Adipose tissue (tissue), 3 donors: Measurements from ENCODE around the gene CSMD2. TPM values are rescaled to one million over a fixed set of nuclear protein-coding genes. Genes with fewer than 3 reads are reported as not detected.
"Not testable (repeated sequence)": the region's sequence is repeated elsewhere in the genome, so short reads cannot be mapped to it uniquely, and the experiment has no call there.

Source experiments
- H3K27ac ChIP-seq: one replicate; pipeline ENCODE4 v1.5.1; 2013; ENCODE audit warnings: low read depth, low read length
- WGBS, 3 donors: extraction: QIAGEN DNeasy Blood & Tissue Kit; methylation state at CpG; one replicate each; pipeline ENCODE4 v1.1.7; 2013; 5-methylcytosine and 5-hydroxymethylcytosine counted together
- polyA plus RNA-seq, 3 donors: library from polyadenylated mRNA; stranded (reverse); fragments of 200-250 nt; gene quantifications; one replicate each; pipeline ENCODE4 v1.2.3, GENCODE V29; 2013
- donor health status: healthy with polysubstance abuse.
- donor health status: Bipolar disorder and iron deficiency.
- donor health status: healthy.

The CSMD2 gene
- under 1 TPM; under 0.01 to 0.21 (median 0.07) TPM for polyA plus RNA-seq

DNA sequence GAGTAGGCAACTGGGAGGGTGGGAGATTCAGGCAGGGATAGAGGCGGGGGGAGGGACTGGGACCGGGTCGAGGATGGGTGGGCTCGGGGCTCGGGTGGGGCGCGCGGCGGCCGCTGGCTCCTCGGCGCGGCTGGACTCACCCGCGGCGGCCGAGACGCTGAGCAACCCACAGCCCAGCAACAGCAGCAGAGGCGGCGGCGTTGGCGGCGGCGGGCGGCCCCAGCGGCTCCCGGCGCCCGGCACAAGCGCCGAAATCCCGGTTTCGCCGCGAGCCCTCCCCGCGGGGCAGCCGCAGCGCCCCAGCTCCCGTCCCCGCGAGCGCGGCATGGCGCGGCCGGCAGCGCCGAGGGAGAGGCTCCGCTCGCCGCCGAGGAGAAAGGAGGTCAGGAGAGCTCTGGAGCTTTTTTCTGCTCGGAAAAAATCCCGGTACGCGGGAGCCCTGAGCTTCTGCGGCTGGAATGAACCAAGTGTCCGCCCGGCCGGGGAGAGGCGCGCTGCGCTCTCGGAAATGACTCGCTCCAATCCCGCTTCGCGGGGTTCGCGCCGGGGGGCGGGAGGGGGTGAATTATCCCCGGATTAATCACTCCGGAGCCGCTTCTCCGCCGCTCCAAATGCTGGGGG, at the start of gene CSMD2:
TSS of gene CSMD2 (minus strand) at position 460 of the 621 bp plus-strand sequence. CDS start at position 327, 133 bp downstream.
- H3K27ac ChIP-seq: no peak within 1 kb of the TSS
- WGBS, 3 donors: 1% methylated on average over 59 to 78 of the region's 78 CpGs

GRCh38 chr1:34213956-34214355, 48.9 kb upstream of the CSMD2 start:
- 36 to 51% (median 47%) methylated on average over 3 of the region's 3 CpGs for WGBS, 3 donors
- no peak overlapping the region for H3K27ac ChIP-seq

DNA sequence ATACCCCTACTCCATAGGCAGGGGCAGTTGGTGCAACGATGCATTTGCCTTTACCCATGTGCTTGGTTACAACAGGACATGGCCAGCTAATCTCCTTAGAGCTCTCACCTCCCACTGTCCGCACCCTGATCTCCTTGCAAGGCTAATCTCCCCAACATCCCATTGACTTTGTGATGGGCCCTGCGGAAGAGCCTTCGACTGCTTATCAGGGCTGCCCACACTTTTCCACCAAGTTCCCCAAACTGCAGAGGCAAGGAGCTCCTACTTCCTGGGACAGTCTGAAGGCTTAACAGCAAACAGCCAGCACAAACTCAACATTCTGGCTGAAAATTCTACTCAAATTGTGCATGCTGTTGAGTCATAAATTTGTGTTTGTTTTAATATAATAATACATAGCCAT, 47.6 kb upstream of the CSMD2 start:
- WGBS, 3 donors: 83 to 86% (median 85%) methylated on average over 4 of the region's 4 CpGs

GRCh38 chr1:34199927-34200326, 34.9 kb upstream of the CSMD2 start:
- 75 to 90% (median 90%) methylated on average over 1 of the region's 1 CpG for WGBS, 3 donors
- no peak overlapping the region for H3K27ac ChIP-seq

More for the DNA sequence above, 47.6 kb upstream of the CSMD2 start:
- no peak overlapping the region for H3K27ac ChIP-seq

DNA sequence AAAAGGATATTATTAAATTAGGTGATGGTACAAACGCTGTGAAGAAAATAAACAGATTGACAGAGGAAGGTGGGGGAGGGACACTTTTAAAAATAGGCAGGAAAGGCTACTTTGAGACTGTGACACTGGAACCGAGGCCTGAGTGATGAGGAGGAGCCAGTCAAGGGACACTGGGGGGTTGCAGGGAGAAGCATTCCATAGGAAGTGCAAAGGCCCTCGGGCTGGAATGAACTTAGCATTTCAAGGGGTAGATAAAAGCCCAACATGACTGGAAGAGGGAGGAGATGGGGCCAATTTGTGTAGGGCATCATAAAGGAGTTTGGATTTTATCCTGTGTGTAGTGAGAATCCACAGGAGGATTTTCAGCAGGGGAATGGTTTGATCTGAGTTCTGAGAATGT, 27.6 kb upstream of the CSMD2 start:
- H3K27ac ChIP-seq: no peak overlapping the region
- 48 to 62% (median 53%) methylated on average over 3 of the region's 3 CpGs for WGBS, 3 donors

DNA sequence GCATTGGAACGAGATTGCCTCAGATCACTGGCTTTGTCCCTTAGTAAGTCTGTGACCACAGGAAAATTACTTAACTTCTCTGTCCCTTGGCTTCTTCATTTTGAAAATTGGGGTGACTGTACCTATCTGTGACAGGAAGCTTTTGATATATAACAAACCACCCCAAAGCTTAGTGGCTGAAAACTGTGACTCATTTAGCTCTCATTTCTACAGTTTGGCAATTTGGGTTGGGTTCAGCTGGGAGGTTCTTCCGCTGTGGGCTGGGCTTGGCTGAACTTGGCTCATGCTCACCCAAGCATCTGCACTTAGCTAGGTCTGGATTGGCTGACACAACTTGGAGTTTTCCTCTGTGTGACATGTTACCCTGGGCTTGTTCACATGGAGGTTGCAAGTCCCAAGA, 25.7 kb upstream of the CSMD2 start:
- 60 to 67% (median 64%) methylated on average over 2 of the region's 2 CpGs for WGBS, 3 donors
- H3K27ac ChIP-seq: no peak overlapping the region

- 50 to 74% (median 72%) methylated on average over 4 of the region's 4 CpGs for WGBS, 3 donors
These were observed 24.0 kb upstream of the CSMD2 start for GRCh38 chr1:34188985-34189384.

GRCh38 chr1:34188418-34188817, 23.4 kb upstream of the CSMD2 start:
- WGBS, 3 donors: 9 to 14% (median 13%) methylated on average over 8 of the region's 8 CpGs
- H3K27ac ChIP-seq: no peak overlapping the region

More at GRCh38 chr1:34188985-34189384, 24.0 kb upstream of the CSMD2 start:
- H3K27ac ChIP-seq: no peak overlapping the region

DNA sequence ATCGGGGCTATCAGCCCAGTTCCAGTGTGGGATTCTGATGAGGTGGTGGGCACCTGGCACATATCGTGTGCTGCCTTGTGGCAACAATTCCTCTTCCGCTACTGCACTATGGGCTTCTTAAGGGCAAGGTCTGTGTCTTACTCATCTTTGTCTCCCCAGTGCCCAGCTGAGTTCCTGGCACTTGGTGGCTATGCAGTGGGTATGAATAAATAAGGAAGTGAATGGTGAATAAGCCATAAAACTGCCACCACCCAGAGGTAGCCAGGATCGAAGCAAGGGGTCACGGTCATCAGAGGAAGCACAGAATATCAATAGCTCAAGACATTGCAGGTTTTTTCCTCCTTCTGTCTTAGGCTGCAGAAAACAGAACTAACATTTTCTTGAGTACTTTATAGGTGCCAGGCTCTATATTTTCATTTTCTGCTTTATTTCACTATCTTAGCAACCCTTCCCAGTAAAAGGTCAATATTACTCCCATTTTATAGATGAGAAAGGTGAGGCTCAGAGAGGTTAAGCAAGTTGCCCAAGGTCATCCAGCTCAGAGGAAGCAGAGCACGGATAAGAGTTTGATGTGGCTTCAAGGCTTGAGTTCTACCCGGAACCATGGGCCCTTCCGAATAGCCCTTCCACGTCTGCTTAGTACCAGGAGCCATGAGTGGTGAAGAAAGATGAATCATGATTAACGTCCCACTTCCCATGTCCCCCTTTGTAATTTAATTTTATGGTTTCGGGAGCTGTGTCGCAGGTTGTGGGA, 21.9 kb upstream of the CSMD2 start:
- no peak overlapping the region for H3K27ac ChIP-seq
- WGBS, 3 donors: 69 to 79% (median 76%) methylated on average over 12 of the region's 12 CpGs

GRCh38 chr1:34183381-34183780, 18.4 kb upstream of the CSMD2 start:
- H3K27ac ChIP-seq: not testable (repeated sequence)
- 75 to 90% (median 82%) methylated on average over 4 of the region's 4 CpGs for WGBS, 3 donors

GRCh38 chr1:34178072-34178471, 13.0 kb upstream of the CSMD2 start:
- 46 to 66% (median 59%) methylated on average over 2 of the region's 2 CpGs for WGBS, 3 donors
- no peak overlapping the region for H3K27ac ChIP-seq

DNA sequence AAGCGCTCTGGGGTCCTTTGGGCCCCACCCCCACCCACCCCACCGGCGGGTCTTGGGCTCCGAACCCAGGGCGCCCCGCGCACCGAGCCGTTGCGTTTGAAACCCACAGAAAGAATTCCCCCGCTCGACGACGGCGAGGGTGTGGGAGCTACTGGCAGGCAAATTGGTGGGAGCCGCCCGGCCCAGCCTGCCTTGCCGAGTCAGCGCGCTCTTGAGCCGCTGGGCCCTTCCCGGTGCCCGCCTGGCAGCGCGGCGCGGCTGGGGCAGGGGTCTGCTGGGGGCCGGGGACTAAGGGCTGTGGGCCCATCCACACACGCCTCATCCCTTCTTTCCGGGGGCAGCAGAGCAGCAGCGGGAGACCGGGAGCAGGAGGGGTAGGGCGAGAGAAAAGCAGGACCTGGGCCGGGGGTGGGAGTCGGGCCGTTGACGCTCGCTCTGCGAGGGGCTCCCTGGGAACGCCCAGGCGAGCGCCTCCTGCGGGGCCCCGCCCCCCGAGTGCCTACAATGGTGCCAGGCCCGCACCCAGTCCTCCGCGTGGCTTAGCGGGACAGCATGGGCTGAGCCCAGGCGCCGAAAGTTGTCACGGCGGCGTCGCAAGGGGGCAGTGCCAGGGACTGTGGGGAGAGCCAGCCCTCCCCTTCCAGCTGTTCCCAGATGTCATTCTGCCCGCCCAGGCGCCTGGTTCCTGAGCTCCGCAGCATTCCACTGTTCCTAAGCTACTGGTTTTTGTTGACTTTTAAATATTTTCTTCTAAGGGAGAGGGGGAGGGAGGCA, 12.0 kb upstream of the CSMD2 start, which contains the start of gene C1orf94:
TSS of gene C1orf94 (plus strand) at position 78 of the 774 bp plus-strand sequence. CDS start 883 bp downstream, outside the sequence.
- WGBS, 3 donors: 3 to 5% (median 5%) methylated on average over 46 to 58 of the region's 58 CpGs
- no peak within 1 kb of the TSS for H3K27ac ChIP-seq

GRCh38 chr1:34175744-34176143, 10.7 kb upstream of the CSMD2 start:
- WGBS, 3 donors: 77 to 87% (median 86%) methylated on average over 6 of the region's 6 CpGs
- H3K27ac ChIP-seq: no peak overlapping the region

DNA sequence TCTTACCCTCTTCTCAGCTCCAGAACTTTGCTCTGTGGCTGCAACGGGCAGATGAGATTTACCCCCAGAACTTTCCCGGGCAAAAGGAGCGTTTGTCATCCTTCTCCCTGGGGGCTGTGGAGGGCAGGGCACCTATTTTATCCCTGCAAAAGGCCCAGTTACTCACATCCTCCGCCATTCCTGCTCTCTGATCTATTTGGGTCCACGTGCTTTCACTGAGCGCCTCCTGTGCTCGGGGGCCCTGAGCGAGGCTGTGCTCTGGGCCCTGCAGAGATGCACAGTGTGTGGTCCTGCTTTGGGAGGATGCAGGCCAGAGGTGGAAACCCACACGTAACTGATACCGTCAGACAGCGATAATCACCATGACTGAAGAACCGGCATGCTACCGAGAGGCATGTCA, 2.4 kb upstream of the CSMD2 start:
- H3K27ac ChIP-seq: no peak overlapping the region
- WGBS, 3 donors: 19 to 36% (median 35%) methylated on average over 13 of the region's 13 CpGs

- whole genome bisulfite sequencing, 3 donors: 6% methylated on average over 19 to 24 of the region's 24 CpGs
- H3K27ac ChIP-seq: no peak overlapping the region
These were observed 1.8 kb upstream of the CSMD2 start for GRCh38 chr1:34166625-34167361.

GRCh38 chr1:34166191-34166624, 1.2 kb upstream of the CSMD2 start:
- WGBS, 3 donors: 2 to 5% (median 3%) methylated on average over 27 of the region's 27 CpGs
- H3K27ac ChIP-seq: no peak overlapping the region

- no peak overlapping the region for H3K27ac ChIP-seq
- WGBS, 3 donors: 2 to 3% (median 3%) methylated on average over 13 of the region's 13 CpGs
These were observed 442 bp upstream of the CSMD2 start for GRCh38 chr1:34165422-34165921.
